Fibroblast of pulmonary artery (primary cell): ENCODE results near the gene KTI12.
A peak's percentile ranks its signal among the peaks of the same experiment; 100 is the strongest.

ENCODE experiments used
- DNase-seq: peaks from one replicate; pipeline ENCODE4 v3.0.0-alpha.2; 2010; ENCODE audit warnings: low read depth
- H3K4me3 ChIP-seq: replicated peaks from 2 replicates; pipeline ENCODE4 v1.5.1; 2011; ENCODE audit warnings: low read depth, mild to moderate bottlenecking, control low read depth, low read length, moderate library complexity
- TF ChIP-seq, protein P1 (sequence below): IDR thresholded peaks from 2 replicates; pipeline ENCODE4 v1.5.1; 2011; ENCODE audit warnings: mild to moderate bottlenecking, control low read depth, low read length, inconsistent platforms; ENCODE audit errors: missing control alignments

Gene KTI12

DNA sequence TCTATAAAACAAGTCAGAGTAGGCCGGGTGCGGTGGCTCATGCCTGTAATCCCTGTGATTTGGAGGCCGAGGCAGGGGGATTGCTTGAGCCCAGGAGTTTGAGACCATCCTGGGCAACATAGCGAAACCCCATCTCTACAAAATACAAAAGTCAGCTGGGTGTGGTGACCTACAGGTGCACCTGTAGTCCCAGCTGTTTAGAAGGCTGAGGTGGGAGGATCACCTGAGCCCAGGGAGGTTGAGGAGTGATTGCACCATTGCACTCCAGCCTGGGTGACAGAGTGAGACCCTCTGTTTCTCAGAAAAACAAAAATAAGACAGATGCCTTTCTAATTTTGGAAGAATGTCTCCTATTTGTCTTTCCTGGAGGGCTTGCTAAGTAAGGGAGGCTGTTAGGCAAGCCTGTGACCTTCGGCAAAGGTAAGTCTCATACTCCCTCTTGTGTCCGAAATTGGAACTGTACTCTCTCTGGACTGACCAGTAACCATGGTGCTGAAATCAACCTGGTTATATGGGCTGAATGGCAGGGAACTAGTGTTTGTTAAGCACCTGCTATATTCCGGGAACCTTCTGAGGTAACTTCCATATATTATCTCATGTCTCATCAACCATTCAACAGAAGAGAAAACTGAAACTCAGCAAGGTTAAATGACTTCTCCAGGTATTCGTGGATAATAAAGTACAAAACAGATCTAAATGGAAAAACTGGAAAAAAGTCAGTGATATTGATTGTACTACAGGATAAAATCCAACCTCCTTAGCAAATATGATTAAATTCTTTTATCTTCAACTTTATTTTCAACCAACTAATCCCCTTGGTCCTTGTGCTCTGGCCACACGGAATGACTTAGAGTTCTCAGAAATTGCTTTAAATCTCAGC lies 31.3 kb downstream of the KTI12 start:
- DNase-seq: peak; percentile 97
- TF ChIP-seq, protein P1, sequence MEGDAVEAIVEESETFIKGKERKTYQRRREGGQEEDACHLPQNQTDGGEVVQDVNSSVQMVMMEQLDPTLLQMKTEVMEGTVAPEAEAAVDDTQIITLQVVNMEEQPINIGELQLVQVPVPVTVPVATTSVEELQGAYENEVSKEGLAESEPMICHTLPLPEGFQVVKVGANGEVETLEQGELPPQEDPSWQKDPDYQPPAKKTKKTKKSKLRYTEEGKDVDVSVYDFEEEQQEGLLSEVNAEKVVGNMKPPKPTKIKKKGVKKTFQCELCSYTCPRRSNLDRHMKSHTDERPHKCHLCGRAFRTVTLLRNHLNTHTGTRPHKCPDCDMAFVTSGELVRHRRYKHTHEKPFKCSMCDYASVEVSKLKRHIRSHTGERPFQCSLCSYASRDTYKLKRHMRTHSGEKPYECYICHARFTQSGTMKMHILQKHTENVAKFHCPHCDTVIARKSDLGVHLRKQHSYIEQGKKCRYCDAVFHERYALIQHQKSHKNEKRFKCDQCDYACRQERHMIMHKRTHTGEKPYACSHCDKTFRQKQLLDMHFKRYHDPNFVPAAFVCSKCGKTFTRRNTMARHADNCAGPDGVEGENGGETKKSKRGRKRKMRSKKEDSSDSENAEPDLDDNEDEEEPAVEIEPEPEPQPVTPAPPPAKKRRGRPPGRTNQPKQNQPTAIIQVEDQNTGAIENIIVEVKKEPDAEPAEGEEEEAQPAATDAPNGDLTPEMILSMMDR: peak; percentile 94
- no peak overlapping the region for H3K4me3 ChIP-seq

DNA sequence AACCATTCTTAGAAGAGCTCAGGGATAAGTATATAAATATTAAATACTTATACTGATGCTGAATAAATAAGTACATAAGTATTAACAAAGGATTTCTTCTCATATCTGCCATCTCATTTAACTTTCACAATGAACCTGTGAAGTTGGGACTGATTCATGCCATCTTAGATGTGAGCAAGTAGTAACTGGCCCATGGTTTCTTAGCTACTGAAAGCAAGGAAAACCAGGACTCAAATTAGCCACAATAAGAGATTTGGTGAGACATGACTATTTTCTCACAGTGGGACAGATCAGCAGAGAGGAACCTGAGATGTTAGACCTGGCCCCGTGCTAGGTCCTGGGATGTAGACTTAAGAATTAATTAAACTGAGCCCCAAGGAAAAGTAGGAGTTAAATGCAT lies 34.9 kb downstream of the KTI12 start:
- H3K4me3 ChIP-seq: no peak overlapping the region
- TF ChIP-seq, protein P1: no peak
- no peak for DNase-seq

DNA sequence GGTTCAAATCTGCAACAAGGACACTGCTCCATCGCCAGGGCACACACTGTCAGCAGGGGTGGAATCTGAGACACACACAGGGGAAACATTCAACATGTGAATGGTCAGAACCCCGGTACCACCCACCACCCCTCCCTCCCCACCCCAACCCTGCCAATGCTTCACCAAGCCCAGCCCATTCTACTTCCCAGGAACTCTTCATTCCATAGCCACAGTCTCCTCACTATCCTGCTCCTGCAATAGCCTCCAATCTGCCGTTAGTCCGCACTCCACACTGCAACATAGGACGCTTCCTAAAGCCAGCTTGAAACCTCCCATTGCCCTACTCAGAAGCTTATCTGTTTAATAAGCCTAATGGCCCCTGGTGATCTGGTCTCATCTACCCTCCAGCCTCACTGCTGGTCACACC lies 35.6 kb downstream of the KTI12 start:
- TF ChIP-seq, protein P1: no peak
- no peak overlapping the region for H3K4me3 ChIP-seq
- DNase-seq: no peak

DNA sequence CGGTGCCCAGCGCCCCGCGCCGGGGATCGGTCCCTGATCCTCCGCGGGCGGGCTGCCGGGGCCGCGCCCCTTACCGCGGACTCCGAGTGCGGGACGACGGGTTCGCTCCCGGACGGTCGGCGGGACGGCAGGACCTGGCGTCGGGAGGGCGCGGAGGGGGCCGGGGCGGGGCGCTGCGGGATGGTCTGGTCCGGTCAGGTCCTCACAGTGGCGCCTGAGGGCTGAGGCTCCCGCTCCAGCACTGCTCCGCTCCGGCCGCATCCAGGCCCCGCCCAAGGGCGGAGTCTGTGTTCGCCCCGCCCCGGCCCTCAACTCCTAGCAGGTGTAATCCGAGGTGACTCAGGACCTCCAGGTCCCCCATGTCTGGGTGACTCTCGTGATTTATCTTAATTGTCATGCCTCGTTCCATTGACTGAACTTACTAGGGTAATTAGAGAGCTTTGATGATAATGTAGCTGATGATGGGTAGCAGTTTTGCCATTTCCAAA lies 43.1 kb downstream of the KTI12 start, which contains the start of gene RAB3B:
TSS of gene RAB3B (minus strand) at position 223 of the 488 bp plus-strand sequence. CDS start 13,583 bp downstream, outside the sequence.
- DNase-seq: peak; percentile 61
- H3K4me3 ChIP-seq: peak within 1 kb of the TSS; percentile 58
- TF ChIP-seq, protein P1: no peak

DNA sequence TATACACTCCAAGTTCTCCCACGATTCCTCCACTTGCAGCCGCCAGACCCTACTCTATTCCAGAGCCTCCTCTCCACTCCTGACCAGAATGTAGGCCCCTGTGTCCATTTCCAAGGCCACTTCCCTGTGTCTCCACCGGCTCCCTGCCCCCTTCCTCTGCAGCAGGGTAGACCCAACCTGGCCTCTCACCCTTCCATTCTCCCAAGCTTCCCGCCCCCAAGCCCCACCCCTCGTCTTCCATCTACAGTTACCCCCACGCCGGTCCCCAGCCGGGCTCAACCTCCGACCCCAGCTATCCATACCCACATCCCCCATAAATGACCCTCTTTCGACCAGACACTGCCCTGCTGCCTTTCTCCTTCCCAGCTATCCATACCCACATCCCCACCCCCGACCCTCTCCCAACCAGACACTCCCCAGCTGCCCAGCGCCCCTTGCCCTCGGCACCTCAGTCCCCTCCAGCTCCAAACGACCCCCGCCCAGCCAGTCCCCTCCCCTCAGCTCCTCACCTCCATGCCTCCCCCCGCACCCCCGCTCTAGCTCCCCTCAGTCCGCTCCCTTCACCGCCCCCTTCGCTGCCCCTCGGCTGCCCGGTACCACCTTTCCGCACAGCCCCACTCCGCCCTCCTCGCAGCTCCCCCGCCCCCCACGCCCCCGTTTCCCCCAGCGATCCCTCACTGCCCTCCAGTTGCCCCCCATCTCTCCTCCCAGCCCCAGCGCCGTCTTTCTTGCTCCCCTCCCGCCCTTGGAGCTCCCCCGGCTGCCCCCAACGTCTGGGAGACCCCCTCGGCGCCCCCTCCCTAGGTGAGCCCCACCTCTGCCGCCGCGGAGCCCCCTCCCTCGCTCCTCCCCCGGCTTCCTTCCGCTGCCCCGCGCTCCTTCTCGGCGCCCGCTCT lies 43.8 kb downstream of the KTI12 start:
- TF ChIP-seq, protein P1: no peak
- H3K4me3 ChIP-seq: peak overlapping the region; percentile 58
- no peak for DNase-seq

DNA sequence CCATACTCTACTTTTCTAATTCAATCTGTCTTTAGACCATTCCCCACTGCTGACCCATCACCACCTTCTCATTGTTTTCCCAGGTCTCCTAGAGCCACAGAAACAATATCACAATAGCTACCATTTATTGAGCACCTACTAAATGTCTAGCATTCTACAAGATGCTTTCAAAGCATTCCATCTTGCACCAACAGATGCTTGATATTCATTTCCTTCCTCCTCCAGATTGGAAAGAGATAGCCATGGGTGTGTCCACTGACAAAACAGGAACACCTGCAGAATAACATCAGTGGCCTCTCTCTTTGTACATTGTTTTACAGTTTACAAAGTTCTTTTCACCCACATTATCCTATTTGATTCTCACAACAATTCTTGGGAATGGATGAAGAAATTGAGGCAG lies 45.4 kb downstream of the KTI12 start:
- TF ChIP-seq, protein P1: no peak
- no peak overlapping the region for H3K4me3 ChIP-seq
- no peak for DNase-seq
